Measurements from ENCODE around the gene MST1R.

GRCh38 chr3:49864505-49864904, 39.2 kb downstream of the MST1R start:
- TF ChIP-seq, protein P1, sequence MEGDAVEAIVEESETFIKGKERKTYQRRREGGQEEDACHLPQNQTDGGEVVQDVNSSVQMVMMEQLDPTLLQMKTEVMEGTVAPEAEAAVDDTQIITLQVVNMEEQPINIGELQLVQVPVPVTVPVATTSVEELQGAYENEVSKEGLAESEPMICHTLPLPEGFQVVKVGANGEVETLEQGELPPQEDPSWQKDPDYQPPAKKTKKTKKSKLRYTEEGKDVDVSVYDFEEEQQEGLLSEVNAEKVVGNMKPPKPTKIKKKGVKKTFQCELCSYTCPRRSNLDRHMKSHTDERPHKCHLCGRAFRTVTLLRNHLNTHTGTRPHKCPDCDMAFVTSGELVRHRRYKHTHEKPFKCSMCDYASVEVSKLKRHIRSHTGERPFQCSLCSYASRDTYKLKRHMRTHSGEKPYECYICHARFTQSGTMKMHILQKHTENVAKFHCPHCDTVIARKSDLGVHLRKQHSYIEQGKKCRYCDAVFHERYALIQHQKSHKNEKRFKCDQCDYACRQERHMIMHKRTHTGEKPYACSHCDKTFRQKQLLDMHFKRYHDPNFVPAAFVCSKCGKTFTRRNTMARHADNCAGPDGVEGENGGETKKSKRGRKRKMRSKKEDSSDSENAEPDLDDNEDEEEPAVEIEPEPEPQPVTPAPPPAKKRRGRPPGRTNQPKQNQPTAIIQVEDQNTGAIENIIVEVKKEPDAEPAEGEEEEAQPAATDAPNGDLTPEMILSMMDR (conservative IDR thresholded peaks at IDR 0.05; ENCODE audit: low read depth, low read length), result no peak
- TF ChIP-seq EZH2phosphoT487 (IDR thresholded peaks at IDR 0.05; ENCODE audit: borderline replicate concordance, low read length), result no peak

Measured in PC-3 (cell line).